Activated CD8-positive, alpha-beta memory T cell treated with anti-CD3 and anti-CD28 coated beads, Interleukin-2, amount 50 U/mL, for 24 hours (primary cell): ENCODE measurements around the gene THEMIS2.
"Not testable (repeated sequence)": the region's sequence is repeated elsewhere in the genome, so short reads cannot be mapped to it uniquely, and the experiment has no call there.

Experiments
- DNase-seq: peaks from one replicate; pipeline ENCODE4 v3.0.0-alpha.2; 2020; ENCODE audit errors: extremely low read depth

THEMIS2 gene

GRCh38 chr1:27862671-27863537, 9.4 kb upstream of the THEMIS2 start:
- no peak for DNase-seq

- no peak for DNase-seq
Measured at GRCh38 chr1:27863538-27863915, 8.8 kb upstream of the THEMIS2 start.

GRCh38 chr1:27864264-27864895, 8.0 kb upstream of the THEMIS2 start:
- no peak for DNase-seq

GRCh38 chr1:27865821-27866220, 6.5 kb upstream of the THEMIS2 start:
- no peak for DNase-seq

- no peak for DNase-seq
Measured at GRCh38 chr1:27868556-27868931, 3.8 kb upstream of the THEMIS2 start.

GRCh38 chr1:27868932-27869718, 3.2 kb upstream of the THEMIS2 start:
- no peak for DNase-seq

GRCh38 chr1:27869719-27870085, 2.6 kb upstream of the THEMIS2 start:
- DNase-seq = no peak

- not testable (repeated sequence) for DNase-seq
Measured at GRCh38 chr1:27871076-27871475, 1.3 kb upstream of the THEMIS2 start.

- DNase-seq = no peak
Measured at GRCh38 chr1:27872802-27873551, 633 bp downstream of the THEMIS2 start.

GRCh38 chr1:27873671-27874384, 1.5 kb downstream of the THEMIS2 start:
- DNase-seq = no peak

GRCh38 chr1:27876341-27877114, 4.2 kb downstream of the THEMIS2 start:
- no peak for DNase-seq

- DNase-seq = no peak
Measured at GRCh38 chr1:27877115-27877416, 4.7 kb downstream of the THEMIS2 start.

- DNase-seq = no peak
Measured at GRCh38 chr1:27878039-27878438, 5.7 kb downstream of the THEMIS2 start.

GRCh38 chr1:27878787-27879335, 6.5 kb downstream of the THEMIS2 start:
- DNase-seq = no peak

- DNase-seq = no peak
Measured at GRCh38 chr1:27879374-27880082, 7.2 kb downstream of the THEMIS2 start.

GRCh38 chr1:27882543-27882903, 10.2 kb downstream of the THEMIS2 start:
- no peak for DNase-seq

- no peak for DNase-seq
Measured at GRCh38 chr1:27883536-27883935, 11.2 kb downstream of the THEMIS2 start.

- DNase-seq = no peak
Measured at GRCh38 chr1:27884006-27884954, 11.9 kb downstream of the THEMIS2 start.

GRCh38 chr1:27885114-27885528, 12.8 kb downstream of the THEMIS2 start:
- DNase-seq = no peak
